ENCODE data around the gene ARID3C. TPM values are rescaled to one million over a fixed set of nuclear protein-coding genes. Genes with fewer than 3 reads are reported as not detected.

The ARID3C gene
- total and polyA plus RNA-seq, 2 of the 8 experiments (the other 6 are each of a cell fraction or from before 2014, with no cell fraction given), result 0.08 TPM; not detected in 1

DNA sequence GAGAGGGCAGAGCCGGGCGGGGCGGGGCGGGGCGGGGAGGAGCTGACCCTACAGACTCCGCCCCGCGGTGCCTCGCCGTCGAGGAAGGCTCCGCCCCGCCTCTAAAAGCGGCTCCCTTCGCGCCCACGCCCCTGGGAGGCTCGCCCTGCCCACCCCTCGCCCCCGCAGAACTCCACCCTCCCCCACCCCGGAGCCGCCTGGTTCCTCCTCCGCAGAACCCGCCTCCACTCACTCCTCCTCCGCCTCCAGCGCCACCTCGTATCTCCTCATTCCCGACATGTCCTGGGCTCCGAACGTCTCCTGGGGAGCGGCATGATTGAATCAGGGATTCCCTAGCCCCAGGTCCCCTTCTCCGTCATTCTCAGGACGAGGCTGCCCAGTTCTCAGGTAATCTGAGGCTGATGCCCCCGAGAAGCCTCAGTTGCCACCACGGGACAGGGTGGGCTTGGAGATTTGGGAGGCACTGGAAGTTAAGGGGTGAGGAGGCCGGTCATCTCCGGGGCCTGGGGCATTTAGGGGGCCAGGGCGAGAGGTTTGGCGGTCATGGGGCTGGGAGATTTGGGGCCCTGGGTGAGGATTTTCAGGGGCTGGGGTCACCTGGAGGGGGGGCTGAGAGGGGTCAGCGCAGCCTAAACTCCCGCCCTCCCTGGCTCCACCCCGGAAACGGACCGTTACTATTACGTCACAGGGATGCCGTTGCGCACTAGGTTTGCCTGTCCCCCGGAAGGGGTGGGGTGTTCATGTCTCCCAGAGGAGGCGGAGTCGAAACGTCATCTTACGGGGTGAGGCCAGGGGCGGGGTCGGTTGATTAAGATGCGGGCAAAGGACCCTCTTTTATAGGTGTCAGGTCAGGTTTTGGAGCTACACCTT, 36.8 kb upstream of the ARID3C start (continued):
- TF ChIP-seq TAF1 (IDR thresholded peaks at IDR 0.05; ENCODE audit: low read depth, low read length) (peak; percentile 82), TCF12 (IDR thresholded peaks at IDR 0.05; ENCODE audit: low read depth, low read length) (no peak), NANOG (IDR thresholded peaks at IDR 0.05; ENCODE audit: insufficient read depth, low read depth, low read length, poor library complexity, severe bottlenecking) (no peak), KDM1A (IDR thresholded peaks at IDR 0.05; ENCODE audit: borderline replicate concordance, low read length) (no peak), ASH2L (IDR thresholded peaks at IDR 0.05; ENCODE audit: low read length) (peak; percentile 82), CHD1 (IDR thresholded peaks at IDR 0.05; ENCODE audit: low read depth, low read length) (no peak), SIX5 (IDR thresholded peaks at IDR 0.05; ENCODE audit: low read depth, low read length) (no peak), EZH2 (IDR thresholded peaks at IDR 0.05; ENCODE audit: low read depth, low read length, severe bottlenecking) (no peak), RXRA (IDR thresholded peaks at IDR 0.05; ENCODE audit: insufficient read depth, low read depth, low read length) (no peak), GTF2F1 (IDR thresholded peaks at IDR 0.05; ENCODE audit: borderline replicate concordance, low read depth, low read length) (no peak), FOSL1 (IDR thresholded peaks at IDR 0.05; ENCODE audit: insufficient read depth, low read depth, low read length) (no peak), CEBPB (IDR thresholded peaks at IDR 0.05; ENCODE audit: low read depth, low read length) (peak; percentile 71), RNF2 (IDR thresholded peaks at IDR 0.05; ENCODE audit: borderline replicate concordance, low read depth, low read length, missing control alignments, poor library complexity, severe bottlenecking) (no peak), HDAC2 (IDR thresholded peaks at IDR 0.05; ENCODE audit: borderline replicate concordance in 1 of 2, low read depth in 2 of 2, low read length in 2 of 2) (no peak), YY1 (IDR thresholded peaks at IDR 0.05; ENCODE audit: low read depth, low read length) (no peak), KDM4A (IDR thresholded peaks at IDR 0.05; ENCODE audit: low read depth, low read length, severe bottlenecking) (peak; percentile 26), RBBP5 (IDR thresholded peaks at IDR 0.05; ENCODE audit: borderline replicate concordance, low read depth, low read length) (peak; percentile 69; the same call in 1 of the 2 replicates), BACH1 (IDR thresholded peaks at IDR 0.05; ENCODE audit: low read length) (no peak)
- TF ChIP-seq, protein P1, sequence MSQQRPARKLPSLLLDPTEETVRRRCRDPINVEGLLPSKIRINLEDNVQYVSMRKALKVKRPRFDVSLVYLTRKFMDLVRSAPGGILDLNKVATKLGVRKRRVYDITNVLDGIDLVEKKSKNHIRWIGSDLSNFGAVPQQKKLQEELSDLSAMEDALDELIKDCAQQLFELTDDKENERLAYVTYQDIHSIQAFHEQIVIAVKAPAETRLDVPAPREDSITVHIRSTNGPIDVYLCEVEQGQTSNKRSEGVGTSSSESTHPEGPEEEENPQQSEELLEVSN (IDR thresholded peaks at IDR 0.05), result no peak
- TF ChIP-seq, protein P2, sequence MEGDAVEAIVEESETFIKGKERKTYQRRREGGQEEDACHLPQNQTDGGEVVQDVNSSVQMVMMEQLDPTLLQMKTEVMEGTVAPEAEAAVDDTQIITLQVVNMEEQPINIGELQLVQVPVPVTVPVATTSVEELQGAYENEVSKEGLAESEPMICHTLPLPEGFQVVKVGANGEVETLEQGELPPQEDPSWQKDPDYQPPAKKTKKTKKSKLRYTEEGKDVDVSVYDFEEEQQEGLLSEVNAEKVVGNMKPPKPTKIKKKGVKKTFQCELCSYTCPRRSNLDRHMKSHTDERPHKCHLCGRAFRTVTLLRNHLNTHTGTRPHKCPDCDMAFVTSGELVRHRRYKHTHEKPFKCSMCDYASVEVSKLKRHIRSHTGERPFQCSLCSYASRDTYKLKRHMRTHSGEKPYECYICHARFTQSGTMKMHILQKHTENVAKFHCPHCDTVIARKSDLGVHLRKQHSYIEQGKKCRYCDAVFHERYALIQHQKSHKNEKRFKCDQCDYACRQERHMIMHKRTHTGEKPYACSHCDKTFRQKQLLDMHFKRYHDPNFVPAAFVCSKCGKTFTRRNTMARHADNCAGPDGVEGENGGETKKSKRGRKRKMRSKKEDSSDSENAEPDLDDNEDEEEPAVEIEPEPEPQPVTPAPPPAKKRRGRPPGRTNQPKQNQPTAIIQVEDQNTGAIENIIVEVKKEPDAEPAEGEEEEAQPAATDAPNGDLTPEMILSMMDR (IDR thresholded peaks at IDR 0.05; ENCODE audit: control extremely low read depth in 1 of 3, insufficient read depth in 1 of 3, low read depth in 1 of 3, low read length in 3 of 3), result 0 out of 4 replicates have a peak, but pooled peaks of 1 of the 3 experiments have one; percentile 5
